ENCODE results near the gene GNG2. TPM values are rescaled to one million over a fixed set of nuclear protein-coding genes. Genes with fewer than 3 reads are reported as not detected.

Gene GNG2
- total RNA-seq, 4 donors from 2014 or later = 7.5 to 32.8 (median 14.2) TPM

DNA sequence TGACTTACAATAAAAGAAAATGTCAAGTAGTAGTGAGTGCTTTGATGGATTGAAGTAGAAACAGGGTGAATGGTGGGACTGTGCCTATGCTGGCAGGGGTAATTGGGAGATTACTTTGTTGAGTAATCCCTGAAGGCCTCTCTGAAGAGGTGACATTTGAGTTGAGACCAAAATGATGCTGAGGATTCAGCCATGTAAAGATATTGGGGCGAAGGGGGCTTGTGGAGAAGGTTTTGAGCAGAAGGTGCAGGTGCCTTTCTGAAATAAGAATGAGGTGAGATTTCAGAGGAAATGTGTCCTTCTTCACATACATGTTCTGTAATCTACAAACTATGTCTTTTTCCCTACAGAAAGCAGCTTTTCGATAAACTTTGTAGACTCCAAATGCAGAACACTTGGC is 8.0 kb downstream of the GNG2 start:
- no peak for DNase-seq
- no peak for TF ChIP-seq EP300 (IDR thresholded peaks at IDR 0.05; ENCODE audit: low read depth)
- TF ChIP-seq POLR2AphosphoS5 (IDR thresholded peaks at IDR 0.05) = no peak
- TF ChIP-seq, protein P1, sequence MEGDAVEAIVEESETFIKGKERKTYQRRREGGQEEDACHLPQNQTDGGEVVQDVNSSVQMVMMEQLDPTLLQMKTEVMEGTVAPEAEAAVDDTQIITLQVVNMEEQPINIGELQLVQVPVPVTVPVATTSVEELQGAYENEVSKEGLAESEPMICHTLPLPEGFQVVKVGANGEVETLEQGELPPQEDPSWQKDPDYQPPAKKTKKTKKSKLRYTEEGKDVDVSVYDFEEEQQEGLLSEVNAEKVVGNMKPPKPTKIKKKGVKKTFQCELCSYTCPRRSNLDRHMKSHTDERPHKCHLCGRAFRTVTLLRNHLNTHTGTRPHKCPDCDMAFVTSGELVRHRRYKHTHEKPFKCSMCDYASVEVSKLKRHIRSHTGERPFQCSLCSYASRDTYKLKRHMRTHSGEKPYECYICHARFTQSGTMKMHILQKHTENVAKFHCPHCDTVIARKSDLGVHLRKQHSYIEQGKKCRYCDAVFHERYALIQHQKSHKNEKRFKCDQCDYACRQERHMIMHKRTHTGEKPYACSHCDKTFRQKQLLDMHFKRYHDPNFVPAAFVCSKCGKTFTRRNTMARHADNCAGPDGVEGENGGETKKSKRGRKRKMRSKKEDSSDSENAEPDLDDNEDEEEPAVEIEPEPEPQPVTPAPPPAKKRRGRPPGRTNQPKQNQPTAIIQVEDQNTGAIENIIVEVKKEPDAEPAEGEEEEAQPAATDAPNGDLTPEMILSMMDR (IDR thresholded peaks at IDR 0.05) = no peak
- TF ChIP-seq POLR2A (IDR thresholded peaks at IDR 0.05) = no peak
- Histone ChIP-seq H3K9me3 (no peaks in the 10 kb centered on the region), H3K27me3 (no peaks in the 10 kb centered on the region), H3K4me1 (peaks cover 0 to 46% (median 3%) of the 10 kb centered on the region in 4 donors), H3K36me3 (no peaks in the 10 kb centered on the region), H3K4me3 (no peak overlapping the region), H3K27ac (peak overlapping the region in 2 of 4 donors; percentile 13 to 15)
- intact Hi-C loops (cut with DNase I; ENCODE audit: low total_unique reads) = no loop called here
- in situ Hi-C loops (cut with MboI; ENCODE audit: low pct_ligation_motif_present in 1 of 4, low pct_unique_long_range_greater_than_20kb in 1 of 4, low sequenced_read_pairs in 3 of 4) = no loop called here
- WGBS, 2 donors (ENCODE audit: low coverage in 1 of 2) = 78 to 96% methylated on average over 2 of the region's 2 CpGs

- in situ Hi-C loops (cut with MboI; ENCODE audit: low pct_ligation_motif_present in 1 of 4, low pct_unique_long_range_greater_than_20kb in 1 of 4, low sequenced_read_pairs in 3 of 4) = no loop called here
- no peak for TF ChIP-seq POLR2A (IDR thresholded peaks at IDR 0.05)
- no peak for TF ChIP-seq EP300 (IDR thresholded peaks at IDR 0.05; ENCODE audit: low read depth)
- TF ChIP-seq, protein P1 (IDR thresholded peaks at IDR 0.05) = no peak
- no peak for TF ChIP-seq POLR2AphosphoS5 (IDR thresholded peaks at IDR 0.05)
- no peak overlapping the region for H3K27ac ChIP-seq
- WGBS, 2 donors (ENCODE audit: low coverage in 1 of 2) = 70 to 73% methylated on average over 3 to 9 of the region's 9 CpGs
- DNase-seq = no peak
- H3K4me1 ChIP-seq = peaks cover 0 to 51% (median 5%) of the 10 kb centered on the region in 4 donors
- H3K27me3 ChIP-seq = no peaks in the 10 kb centered on the region
- no peaks in the 10 kb centered on the region for H3K9me3 ChIP-seq
- no peak overlapping the region for H3K4me3 ChIP-seq
- intact Hi-C loops (cut with DNase I; ENCODE audit: low total_unique reads) = no loop called here
- H3K36me3 ChIP-seq = no peaks in the 10 kb centered on the region
Observed at GRCh38 chr14:51869411-51870100, 9.1 kb downstream of the GNG2 start.

DNA sequence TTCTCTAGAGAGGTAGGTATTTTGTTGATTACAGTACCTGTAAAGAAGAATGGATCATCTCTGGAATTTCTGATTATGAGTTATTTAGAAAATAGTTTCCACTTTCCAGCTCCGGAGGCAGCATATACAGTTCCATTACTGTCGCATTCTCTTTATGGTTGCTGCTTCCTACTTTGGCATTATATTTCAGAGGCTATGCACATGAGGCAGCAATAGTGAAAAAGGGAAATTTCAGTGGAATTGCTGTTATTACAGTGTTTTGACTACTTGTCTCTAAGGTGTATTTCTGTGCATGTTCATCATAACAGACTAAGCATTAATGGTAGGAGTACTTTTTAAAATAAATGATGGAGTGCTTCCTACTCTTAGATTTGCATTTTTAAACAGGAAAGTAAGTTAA is 10.2 kb downstream of the GNG2 start:
- H3K4me3 ChIP-seq = no peak overlapping the region
- no peak for TF ChIP-seq POLR2AphosphoS5 (IDR thresholded peaks at IDR 0.05)
- TF ChIP-seq POLR2A (IDR thresholded peaks at IDR 0.05) = no peak
- TF ChIP-seq, protein P1 (IDR thresholded peaks at IDR 0.05) = no peak
- no peak for TF ChIP-seq EP300 (IDR thresholded peaks at IDR 0.05; ENCODE audit: low read depth)
- no peak for DNase-seq
- intact Hi-C loops (cut with DNase I; ENCODE audit: low total_unique reads) = no loop called here
- H3K27ac ChIP-seq = no peak overlapping the region
- no peaks in the 10 kb centered on the region for H3K36me3 ChIP-seq
- WGBS, 2 donors (ENCODE audit: low coverage in 1 of 2) = 81 to 83% methylated on average over 2 of the region's 2 CpGs
- no peaks in the 10 kb centered on the region for H3K27me3 ChIP-seq
- in situ Hi-C loops (cut with MboI; ENCODE audit: low pct_ligation_motif_present in 1 of 4, low pct_unique_long_range_greater_than_20kb in 1 of 4, low sequenced_read_pairs in 3 of 4) = no loop called here
- H3K4me1 ChIP-seq = peaks cover 0 to 47% (median 5%) of the 10 kb centered on the region in 4 donors
- H3K9me3 ChIP-seq = no peaks in the 10 kb centered on the region

DNA sequence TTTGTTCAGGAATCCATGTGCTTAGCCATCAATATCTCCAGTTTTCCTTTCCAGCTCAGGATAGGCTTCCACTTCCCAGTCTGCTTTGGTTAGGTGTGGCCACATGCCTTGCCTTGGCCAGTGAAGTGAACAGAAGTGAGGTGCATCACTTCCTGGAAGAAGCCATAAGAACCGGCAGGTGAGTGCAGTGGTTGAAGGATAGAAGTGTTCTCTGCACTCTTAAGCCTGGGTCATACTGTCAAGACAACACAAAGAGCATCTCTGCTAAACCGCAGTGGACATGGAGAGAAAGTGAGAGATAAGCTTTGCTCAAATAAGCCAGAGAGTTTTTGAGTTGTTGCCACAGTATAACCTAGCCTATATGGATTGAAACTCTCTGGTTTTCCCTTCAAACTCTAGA is 11.4 kb downstream of the GNG2 start:
- Histone ChIP-seq H3K9me3 (no peaks in the 10 kb centered on the region), H3K4me3 (no peak overlapping the region), H3K27me3 (no peaks in the 10 kb centered on the region), H3K4me1 (peaks cover 0 to 47% (median 5%) of the 10 kb centered on the region in 4 donors), H3K27ac (peak overlapping the region in 1 of 4 donors; percentile 56), H3K36me3 (no peaks in the 10 kb centered on the region)
- 77 to 83% methylated on average over 1 to 2 of the region's 2 CpGs for WGBS, 2 donors (ENCODE audit: low coverage in 1 of 2)
- in situ Hi-C loops (cut with MboI; ENCODE audit: low pct_ligation_motif_present in 1 of 4, low pct_unique_long_range_greater_than_20kb in 1 of 4, low sequenced_read_pairs in 3 of 4) (no loop called here), intact Hi-C loops (cut with DNase I; ENCODE audit: low total_unique reads) (no loop called here)
- TF ChIP-seq EP300 (IDR thresholded peaks at IDR 0.05; ENCODE audit: low read depth) (no peak), POLR2AphosphoS5 (IDR thresholded peaks at IDR 0.05) (no peak), POLR2A (IDR thresholded peaks at IDR 0.05) (no peak)
- TF ChIP-seq, protein P1 (IDR thresholded peaks at IDR 0.05) = no peak
- DNase-seq = no peak

Data from transverse colon (tissue), 4 donors.